ENCODE measurements around the gene ATXN1.

The ATXN1 gene

DNA sequence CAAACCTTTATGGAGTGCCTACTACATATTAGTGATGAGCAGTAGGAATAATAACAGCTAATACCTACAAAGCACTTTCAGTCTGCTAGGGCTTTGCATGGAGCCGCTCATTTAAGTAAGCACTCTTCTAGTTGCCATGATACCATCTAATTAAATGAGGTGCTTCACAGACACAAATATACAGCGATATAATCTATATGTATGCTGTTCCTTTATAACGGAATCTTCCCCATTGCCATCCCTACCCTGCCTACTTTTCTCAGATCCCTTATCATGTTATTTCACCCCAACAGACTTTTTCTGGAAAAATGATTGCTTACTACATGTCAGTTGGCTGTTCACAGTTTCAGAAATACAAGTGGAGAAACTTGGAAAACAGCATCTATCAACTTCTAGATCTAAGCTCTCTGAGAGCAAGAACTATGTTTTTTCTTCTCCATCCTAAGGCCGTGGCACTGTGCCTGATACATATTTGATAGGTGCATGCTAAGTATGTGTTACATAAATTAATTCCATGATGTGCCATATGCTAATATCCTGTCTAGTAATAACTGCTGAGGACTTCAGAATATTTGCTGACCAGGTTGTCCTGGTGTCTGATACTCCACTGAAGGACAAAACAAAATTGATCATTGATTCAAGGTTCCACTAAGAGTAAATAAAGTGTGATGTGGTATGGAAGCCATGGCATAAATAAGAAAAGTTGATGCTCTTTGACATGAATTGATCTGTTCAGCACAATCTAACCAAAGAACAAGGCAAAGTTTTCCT is 398.3 kb downstream of the ATXN1 start:
- no peaks in the 10 kb centered on the region for H3K27me3 ChIP-seq (replicated peaks; ENCODE audit: control insufficient read depth, insufficient read depth, low read length)
- H3K36me3 ChIP-seq (ENCODE audit: control insufficient read depth, insufficient read depth, low read length) = no peaks in the 10 kb centered on the region; the same call in none of the 2 replicates
- no peak for DNase-seq (ENCODE audit: extremely low read depth, insufficient read length)
- TF ChIP-seq, protein P1, sequence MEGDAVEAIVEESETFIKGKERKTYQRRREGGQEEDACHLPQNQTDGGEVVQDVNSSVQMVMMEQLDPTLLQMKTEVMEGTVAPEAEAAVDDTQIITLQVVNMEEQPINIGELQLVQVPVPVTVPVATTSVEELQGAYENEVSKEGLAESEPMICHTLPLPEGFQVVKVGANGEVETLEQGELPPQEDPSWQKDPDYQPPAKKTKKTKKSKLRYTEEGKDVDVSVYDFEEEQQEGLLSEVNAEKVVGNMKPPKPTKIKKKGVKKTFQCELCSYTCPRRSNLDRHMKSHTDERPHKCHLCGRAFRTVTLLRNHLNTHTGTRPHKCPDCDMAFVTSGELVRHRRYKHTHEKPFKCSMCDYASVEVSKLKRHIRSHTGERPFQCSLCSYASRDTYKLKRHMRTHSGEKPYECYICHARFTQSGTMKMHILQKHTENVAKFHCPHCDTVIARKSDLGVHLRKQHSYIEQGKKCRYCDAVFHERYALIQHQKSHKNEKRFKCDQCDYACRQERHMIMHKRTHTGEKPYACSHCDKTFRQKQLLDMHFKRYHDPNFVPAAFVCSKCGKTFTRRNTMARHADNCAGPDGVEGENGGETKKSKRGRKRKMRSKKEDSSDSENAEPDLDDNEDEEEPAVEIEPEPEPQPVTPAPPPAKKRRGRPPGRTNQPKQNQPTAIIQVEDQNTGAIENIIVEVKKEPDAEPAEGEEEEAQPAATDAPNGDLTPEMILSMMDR (IDR thresholded peaks at IDR 0.05; ENCODE audit: insufficient read depth, low read length, poor library complexity, severe bottlenecking) = no peak
- H3K4me3 ChIP-seq (replicated peaks; ENCODE audit: low read depth, low read length) = no peak overlapping the region

DNA sequence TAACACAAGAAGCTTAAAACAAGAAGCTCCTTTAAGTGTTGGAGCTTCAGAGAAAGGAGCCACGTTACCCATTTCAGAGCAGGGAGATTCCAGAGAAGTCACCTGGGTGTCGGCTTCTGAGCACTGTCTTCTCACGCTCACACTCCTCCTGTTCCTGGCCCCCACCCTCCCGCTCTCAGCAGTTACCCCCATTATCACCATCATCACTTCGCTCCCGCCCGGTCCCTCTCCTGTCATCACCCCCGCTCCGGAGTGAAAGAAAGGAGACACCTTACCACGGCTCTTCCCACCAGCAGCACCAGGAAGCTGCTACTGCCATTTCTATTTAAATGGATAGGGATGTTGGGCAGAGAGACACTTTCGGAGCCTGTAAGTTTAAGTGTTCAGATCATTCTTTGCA is 399.0 kb downstream of the ATXN1 start:
- no peak overlapping the region for H3K4me3 ChIP-seq (replicated peaks; ENCODE audit: low read depth, low read length)
- TF ChIP-seq, protein P1 (IDR thresholded peaks at IDR 0.05; ENCODE audit: insufficient read depth, low read length, poor library complexity, severe bottlenecking) = no peak
- no peak for DNase-seq (ENCODE audit: extremely low read depth, insufficient read length)
- no peaks in the 10 kb centered on the region; the same call in none of the 2 replicates for H3K36me3 ChIP-seq (ENCODE audit: control insufficient read depth, insufficient read depth, low read length)
- no peaks in the 10 kb centered on the region for H3K27me3 ChIP-seq (replicated peaks; ENCODE audit: control insufficient read depth, insufficient read depth, low read length)

DNA sequence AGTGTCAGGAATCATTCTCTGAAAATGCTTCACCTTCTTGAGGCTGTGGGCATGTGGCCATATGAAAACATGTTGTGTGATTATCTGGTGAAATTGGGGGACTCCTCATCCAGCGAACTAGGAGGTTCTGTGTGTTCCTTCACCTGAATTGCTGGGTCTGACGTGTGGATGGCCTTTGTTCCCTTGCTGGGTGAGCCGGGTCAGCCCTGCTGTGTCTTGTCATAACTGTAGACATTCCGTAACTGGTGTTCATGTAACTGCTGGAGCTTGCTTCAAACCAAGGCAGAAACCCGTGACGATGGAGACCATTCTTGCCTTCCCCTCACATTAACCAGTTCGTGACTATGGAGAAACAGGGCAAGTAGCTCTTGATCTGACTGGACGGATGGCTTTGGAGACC is 399.4 kb downstream of the ATXN1 start:
- H3K36me3 ChIP-seq (ENCODE audit: control insufficient read depth, insufficient read depth, low read length) = no peaks in the 10 kb centered on the region; the same call in none of the 2 replicates
- no peaks in the 10 kb centered on the region for H3K27me3 ChIP-seq (replicated peaks; ENCODE audit: control insufficient read depth, insufficient read depth, low read length)
- DNase-seq (ENCODE audit: extremely low read depth, insufficient read length) = no peak
- H3K4me3 ChIP-seq (replicated peaks; ENCODE audit: low read depth, low read length) = no peak overlapping the region
- TF ChIP-seq, protein P1 (IDR thresholded peaks at IDR 0.05; ENCODE audit: insufficient read depth, low read length, poor library complexity, severe bottlenecking) = no peak

DNA sequence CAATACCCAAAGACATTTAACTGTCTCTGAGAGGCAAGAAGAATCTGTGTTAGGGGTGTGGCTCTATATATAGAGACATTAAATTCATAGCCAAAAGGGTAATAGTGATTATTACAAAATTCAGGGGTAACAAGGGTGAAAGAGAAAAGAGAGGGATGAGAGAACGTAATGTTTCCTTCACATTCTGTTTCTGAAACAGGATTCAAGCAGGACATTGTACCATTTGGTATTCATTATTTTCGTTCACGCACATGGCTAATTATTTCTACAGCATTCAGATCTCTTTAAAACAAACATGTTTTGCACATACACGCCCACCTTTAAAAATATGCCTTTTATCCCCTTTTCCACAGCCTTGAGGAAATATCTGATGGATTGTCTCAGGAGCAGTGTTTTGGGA is 400.1 kb downstream of the ATXN1 start:
- H3K36me3 ChIP-seq (ENCODE audit: control insufficient read depth, insufficient read depth, low read length) = no peaks in the 10 kb centered on the region; the same call in none of the 2 replicates
- H3K4me3 ChIP-seq (replicated peaks; ENCODE audit: low read depth, low read length) = no peak overlapping the region
- no peaks in the 10 kb centered on the region for H3K27me3 ChIP-seq (replicated peaks; ENCODE audit: control insufficient read depth, insufficient read depth, low read length)
- TF ChIP-seq, protein P1 (IDR thresholded peaks at IDR 0.05; ENCODE audit: insufficient read depth, low read length, poor library complexity, severe bottlenecking) = no peak
- DNase-seq (ENCODE audit: extremely low read depth, insufficient read length) = no peak

DNA sequence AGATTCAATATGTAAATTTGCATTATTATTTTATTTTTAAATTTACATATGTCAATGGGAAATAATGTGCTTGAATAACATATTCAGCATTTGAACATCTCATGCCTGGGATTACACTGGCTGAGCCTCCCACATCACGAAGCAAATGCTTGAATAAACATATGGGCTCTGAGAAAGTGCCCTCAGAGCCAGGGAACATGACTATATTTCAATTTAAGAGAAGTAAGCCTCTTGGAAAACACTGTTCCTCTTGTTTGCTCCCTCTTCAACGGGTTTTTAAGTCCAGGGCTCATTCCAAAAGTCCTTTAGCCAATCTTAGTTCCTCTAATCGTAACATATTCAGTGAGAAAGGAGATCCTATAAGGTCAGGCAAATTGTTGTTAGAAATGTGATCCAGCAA is 400.9 kb downstream of the ATXN1 start:
- Histone ChIP-seq H3K36me3 (ENCODE audit: control insufficient read depth, insufficient read depth, low read length) (no peaks in the 10 kb centered on the region; the same call in none of the 2 replicates), H3K4me3 (replicated peaks; ENCODE audit: low read depth, low read length) (no peak overlapping the region), H3K27me3 (replicated peaks; ENCODE audit: control insufficient read depth, insufficient read depth, low read length) (no peaks in the 10 kb centered on the region)
- TF ChIP-seq, protein P1 (IDR thresholded peaks at IDR 0.05; ENCODE audit: insufficient read depth, low read length, poor library complexity, severe bottlenecking) = no peak
- no peak for DNase-seq (ENCODE audit: extremely low read depth, insufficient read length)
